ENCODE data around the gene LYRM7.
"Not testable (repeated sequence)": the region's sequence is repeated elsewhere in the genome, so short reads cannot be mapped to it uniquely, and the experiment has no call there.

LYRM7 gene

GRCh38 chr5:131221008-131221703, 50.4 kb downstream of the LYRM7 start:
- no peak for DNase-seq (ENCODE audit: low spot score)

- DNase-seq (ENCODE audit: low spot score) = peak; percentile 29
These were observed 51.1 kb downstream of the LYRM7 start for GRCh38 chr5:131221888-131222287.

GRCh38 chr5:131222731-131223130, 52.0 kb downstream of the LYRM7 start:
- DNase-seq (ENCODE audit: low spot score) = no peak

GRCh38 chr5:131223751-131224386, 53.1 kb downstream of the LYRM7 start:
- DNase-seq (ENCODE audit: low spot score) = no peak

GRCh38 chr5:131224387-131225201, 53.9 kb downstream of the LYRM7 start:
- no peak for DNase-seq (ENCODE audit: low spot score)

GRCh38 chr5:131225282-131225974, 54.7 kb downstream of the LYRM7 start:
- no peak for DNase-seq (ENCODE audit: low spot score)

- no peak for DNase-seq (ENCODE audit: low spot score)
These were observed 56.2 kb downstream of the LYRM7 start for GRCh38 chr5:131226899-131227298.

- DNase-seq (ENCODE audit: low spot score) = no peak
These were observed 57.9 kb downstream of the LYRM7 start for GRCh38 chr5:131228646-131229045.

GRCh38 chr5:131229623-131230022, 58.9 kb downstream of the LYRM7 start:
- no peak for DNase-seq (ENCODE audit: low spot score)

GRCh38 chr5:131230406-131230805, 59.7 kb downstream of the LYRM7 start:
- DNase-seq (ENCODE audit: low spot score) = no peak

- DNase-seq (ENCODE audit: low spot score) = no peak
These were observed 68.9 kb downstream of the LYRM7 start for GRCh38 chr5:131239686-131240085.

- DNase-seq (ENCODE audit: low spot score) = peak; percentile 61
These were observed 72.0 kb downstream of the LYRM7 start for GRCh38 chr5:131242728-131243255.

- no peak for DNase-seq (ENCODE audit: low spot score)
These were observed 74.6 kb downstream of the LYRM7 start for GRCh38 chr5:131245312-131245711.

- no peak for DNase-seq (ENCODE audit: low spot score)
These were observed 75.2 kb downstream of the LYRM7 start for GRCh38 chr5:131245948-131246347.

GRCh38 chr5:131246504-131246903, 75.8 kb downstream of the LYRM7 start:
- no peak for DNase-seq (ENCODE audit: low spot score)

- DNase-seq (ENCODE audit: low spot score) = no peak
These were observed 80.2 kb downstream of the LYRM7 start for GRCh38 chr5:131250751-131251475.

- no peak for DNase-seq (ENCODE audit: low spot score)
These were observed 82.1 kb downstream of the LYRM7 start for GRCh38 chr5:131252824-131253171.

GRCh38 chr5:131254025-131254424, 83.3 kb downstream of the LYRM7 start:
- not testable (repeated sequence) for DNase-seq (ENCODE audit: low spot score)

- DNase-seq (ENCODE audit: low spot score) = no peak
These were observed 84.0 kb downstream of the LYRM7 start for GRCh38 chr5:131254741-131255140.

Measured in AG20443 (cell line).